Daoy (cell line): ENCODE results near the gene RAPGEF4. TPM values are rescaled to one million over a fixed set of nuclear protein-coding genes. Genes with fewer than 3 reads are reported as not detected.
"Not testable (repeated sequence)": the region's sequence is repeated elsewhere in the genome, so short reads cannot be mapped to it uniquely, and the experiment has no call there.

Experiments
- DNase-seq: peaks from one replicate; pipeline ENCODE4 v3.0.0-alpha.2; 2015; ENCODE audit warnings: low read depth
- total RNA-seq: library from RNA; depleted of rRNA; stranded (reverse); fragments of >200 nt; shearing (Covaris generic); gene quantifications from 2 replicates; pipeline ENCODE4 v1.2.3, GENCODE V29; 2014

RAPGEF4 gene
- total RNA-seq, 1 experiment from 2014 or later = 0.51 TPM

DNA sequence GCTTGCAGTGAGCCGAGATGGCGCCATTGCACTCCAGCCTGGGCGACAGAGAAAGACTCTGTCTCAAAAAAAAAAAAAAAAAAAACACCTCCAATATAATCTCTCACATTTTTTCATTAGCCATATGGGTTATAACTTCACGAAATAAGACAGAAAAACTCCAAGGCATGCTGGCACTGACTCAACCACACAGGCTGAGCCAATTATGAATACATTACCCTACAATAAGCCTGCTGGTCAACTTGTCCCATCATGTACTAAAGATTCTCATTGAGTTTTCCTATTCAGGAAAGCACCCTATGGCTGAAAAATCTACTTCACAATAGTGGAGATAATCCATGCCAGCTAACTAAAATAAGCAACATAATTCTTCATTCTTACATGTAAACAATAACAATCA lies 327.2 kb downstream of the RAPGEF4 start:
- DNase-seq = no peak

- DNase-seq = no peak
These were observed 328.6 kb downstream of the RAPGEF4 start for GRCh38 chr2:173064151-173064805.

DNA sequence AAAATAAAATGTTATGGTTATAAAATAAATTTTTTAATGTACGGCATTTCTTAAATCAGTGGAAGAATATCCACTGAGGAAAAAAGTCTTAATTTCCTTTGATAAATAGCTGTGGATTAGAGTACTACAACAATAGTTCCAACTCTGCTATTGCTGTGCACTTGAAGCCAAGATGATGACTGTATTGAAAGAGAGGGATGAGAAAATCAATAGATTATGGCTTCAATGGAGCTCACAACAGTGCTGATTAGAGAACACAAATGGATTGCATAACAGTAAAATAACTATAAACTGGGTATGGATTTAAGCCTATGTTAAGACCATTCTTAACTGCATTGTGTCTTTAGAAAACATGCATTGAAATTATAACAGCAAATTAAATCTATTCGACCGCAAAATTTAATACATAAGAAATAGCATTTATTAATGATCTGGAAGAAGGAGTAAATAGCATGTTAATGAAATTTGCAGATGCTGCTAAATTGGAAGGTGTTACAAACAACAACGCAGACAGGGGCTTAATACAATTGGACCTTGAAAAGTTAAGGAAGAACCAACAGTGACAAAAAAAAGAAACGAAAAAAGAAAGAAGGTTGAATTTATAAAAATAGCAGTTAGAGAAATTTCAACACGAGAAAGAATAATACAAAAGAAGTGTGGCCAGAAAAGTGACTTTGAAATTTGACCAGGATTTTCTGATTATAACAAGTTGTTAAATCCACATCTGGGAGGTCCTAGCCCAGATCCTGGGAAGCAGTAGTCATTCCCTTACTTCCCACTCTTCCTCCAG lies 331.4 kb downstream of the RAPGEF4 start:
- no peak for DNase-seq

- no peak for DNase-seq
These were observed 339.6 kb downstream of the RAPGEF4 start for GRCh38 chr2:173075056-173075780.

- peak; percentile 80 for DNase-seq
These were observed 340.3 kb downstream of the RAPGEF4 start, which contains the start of gene MAP3K20 for GRCh38 chr2:173075781-173076580. Gene MAP3K20, plus strand, starts transcription at chr2:173075846. Its CDS starts 15,186 bp downstream, at chr2:173091032.

- peak; percentile 50 for DNase-seq
These were observed 341.1 kb downstream of the RAPGEF4 start for GRCh38 chr2:173076581-173077345.

DNA sequence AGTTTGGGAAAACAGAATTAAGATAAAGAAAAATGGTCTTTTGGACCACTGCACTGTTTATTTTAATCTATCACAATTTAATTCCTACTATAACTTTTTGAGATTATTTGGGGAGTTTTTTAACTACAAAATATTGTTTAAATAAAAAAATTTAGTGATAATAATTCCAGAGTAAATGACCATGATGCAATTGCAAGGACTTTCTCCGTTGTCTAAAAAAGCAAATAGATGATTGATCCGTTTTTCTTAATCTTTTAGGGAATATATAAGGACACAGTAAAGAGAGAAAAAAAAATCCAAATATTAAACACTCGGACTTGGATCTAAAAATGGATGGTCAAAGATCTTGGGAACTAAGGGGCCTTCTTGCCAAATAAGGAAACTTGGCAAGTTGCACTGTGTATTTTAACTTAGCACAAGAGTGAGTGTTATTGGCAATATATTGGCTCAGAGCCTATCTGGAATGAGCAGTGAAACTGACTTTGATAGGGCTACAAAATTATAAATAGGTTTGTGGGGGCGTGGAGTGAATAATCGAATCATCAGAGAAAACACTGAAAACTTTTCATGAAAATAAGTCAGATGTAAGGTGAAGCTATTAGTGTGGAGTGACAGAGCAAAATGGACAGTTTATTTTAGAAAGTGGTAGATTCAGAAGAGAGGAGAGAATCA lies 342.0 kb downstream of the RAPGEF4 start:
- no peak for DNase-seq

- DNase-seq = no peak
These were observed 343.5 kb downstream of the RAPGEF4 start for GRCh38 chr2:173079141-173079540.

DNA sequence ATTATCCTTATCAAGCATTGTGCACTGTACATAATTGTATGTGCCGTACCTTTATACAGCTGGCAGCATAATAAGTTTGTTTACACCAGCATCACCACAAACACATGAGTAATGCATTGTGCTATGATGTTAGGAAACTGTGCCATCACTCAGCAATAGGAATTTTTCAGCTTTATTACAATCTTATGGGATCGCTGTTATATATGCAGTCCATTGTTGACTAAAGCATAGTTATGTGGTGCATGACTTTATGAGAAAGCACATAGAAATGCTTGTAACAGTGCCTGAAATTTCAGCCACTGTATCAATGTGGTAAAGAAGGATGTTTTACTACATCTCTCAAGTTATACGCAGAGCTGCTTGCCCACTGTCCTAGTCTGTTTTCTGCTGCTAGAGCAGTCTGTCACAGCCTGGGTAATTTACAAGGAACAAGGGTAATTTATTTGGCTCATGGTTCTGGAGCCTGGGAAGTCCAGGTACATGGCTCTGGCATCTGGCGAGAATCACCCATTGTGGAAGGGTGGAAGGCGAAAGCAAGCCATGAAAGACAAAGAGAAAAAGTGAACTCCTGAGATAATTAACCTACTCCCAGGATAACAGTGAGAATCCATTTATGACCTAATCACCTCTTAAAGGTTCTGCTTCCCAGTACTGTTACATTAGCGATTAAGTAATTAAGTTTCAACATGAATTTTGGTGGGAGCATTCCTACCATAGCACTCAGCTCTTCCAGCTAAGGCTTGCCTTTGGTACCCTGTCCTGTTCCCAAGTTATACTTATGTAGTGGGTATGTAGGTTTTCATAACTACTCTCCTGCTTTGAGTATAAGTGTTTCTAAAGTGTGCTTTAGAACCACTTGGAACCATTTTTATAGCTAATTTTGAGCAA lies 344.6 kb downstream of the RAPGEF4 start:
- peak; percentile 13 for DNase-seq

DNA sequence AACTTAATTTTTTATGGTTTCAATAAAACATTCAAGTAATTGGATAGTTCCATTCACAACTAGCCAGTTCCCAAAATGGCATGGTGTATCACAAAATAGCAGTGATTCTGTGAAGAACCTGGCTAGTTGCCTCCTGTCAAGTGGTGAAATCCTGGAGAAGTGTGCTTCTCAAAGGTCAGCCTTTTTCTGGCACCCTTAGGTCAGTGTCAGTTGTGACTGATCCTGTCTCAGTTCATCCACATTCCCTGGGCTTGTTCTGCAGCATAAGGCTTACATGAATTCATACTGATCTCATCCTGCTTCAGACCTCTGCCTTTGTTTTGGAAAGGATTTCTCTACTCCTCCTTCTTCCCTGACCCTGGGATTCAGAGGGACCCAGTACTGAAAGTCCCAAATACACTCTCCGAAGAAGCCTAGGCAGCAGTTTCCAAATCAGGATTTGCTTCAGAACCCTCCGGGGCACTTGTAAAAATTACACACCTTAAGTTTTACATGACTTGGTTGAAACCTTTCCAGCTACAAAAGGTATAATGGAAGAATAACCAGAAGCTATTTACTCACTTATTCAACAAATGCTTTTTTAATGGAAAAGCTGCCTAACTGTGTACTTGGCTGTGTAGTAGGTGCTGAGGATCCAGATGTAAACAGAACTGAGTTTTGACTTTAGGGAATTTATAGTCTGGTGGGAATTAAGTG lies 351.0 kb downstream of the RAPGEF4 start:
- DNase-seq = no peak

- DNase-seq = no peak
These were observed 351.6 kb downstream of the RAPGEF4 start for GRCh38 chr2:173087214-173087581.

DNA sequence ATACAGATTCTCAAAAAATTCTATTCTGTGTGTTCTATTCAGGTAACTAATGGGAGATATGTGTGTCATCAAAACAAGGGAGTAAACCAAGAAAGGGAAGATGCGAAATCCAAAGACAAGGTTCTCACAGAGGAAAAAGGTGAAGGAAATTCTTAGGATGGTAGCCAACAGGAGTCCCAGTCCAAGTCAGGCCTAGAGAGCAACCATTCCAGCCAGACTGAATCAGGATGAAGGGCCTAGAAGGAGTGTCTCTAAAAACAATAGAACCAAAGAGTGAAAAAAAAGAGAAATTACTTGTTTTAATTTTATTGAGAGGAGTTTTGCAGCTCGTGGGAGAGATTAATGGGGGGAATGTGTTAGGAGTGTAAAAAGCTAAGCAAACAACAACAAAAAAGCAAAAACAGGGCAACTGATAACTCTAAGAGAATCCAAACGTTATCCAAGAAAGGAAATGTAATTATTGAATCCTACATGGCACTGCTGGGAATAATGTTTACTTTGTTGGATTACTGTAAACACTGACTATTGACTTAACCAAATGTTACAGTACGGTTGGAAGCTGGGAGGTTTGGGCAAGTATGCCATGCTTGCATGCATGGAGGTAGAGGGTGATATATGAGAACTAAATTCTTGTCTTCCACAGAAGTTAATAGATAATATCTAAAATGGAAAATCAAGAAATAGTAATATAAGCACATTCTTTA lies 352.3 kb downstream of the RAPGEF4 start:
- DNase-seq = no peak

DNA sequence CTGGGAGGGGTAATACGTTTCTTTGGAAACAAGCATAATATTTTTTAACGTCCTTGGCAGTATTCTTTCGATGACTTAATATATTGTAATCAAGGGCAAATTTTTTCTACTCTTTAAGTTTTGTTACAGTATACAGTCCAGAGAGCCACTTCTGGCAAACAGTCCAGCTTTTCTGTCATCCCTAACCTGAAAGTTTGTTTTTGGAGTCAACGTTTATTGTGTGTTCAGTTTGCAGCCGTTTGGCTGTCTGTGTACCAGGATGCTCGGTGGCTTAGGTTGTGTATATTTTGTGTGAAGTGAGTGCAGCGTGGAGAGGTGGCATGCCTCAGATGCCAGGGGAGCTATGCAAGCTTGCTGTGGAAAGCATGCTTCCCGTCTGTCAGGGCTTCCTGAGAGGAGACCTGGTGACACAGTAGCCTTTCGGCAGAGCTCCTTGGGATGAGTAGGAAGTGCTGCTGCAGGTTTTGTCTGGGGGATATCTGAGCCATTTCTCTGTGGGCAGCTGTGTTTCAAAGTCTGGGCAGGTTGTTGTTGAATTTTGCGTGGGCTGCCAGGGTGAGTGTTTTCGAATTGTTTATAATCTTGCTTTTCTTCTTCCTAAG lies 354.7 kb downstream of the RAPGEF4 start:
- peak; percentile 46 for DNase-seq

GRCh38 chr2:173090973-173091660 lies 355.5 kb downstream of the RAPGEF4 start:
- no peak for DNase-seq

GRCh38 chr2:173091910-173092309 lies 356.3 kb downstream of the RAPGEF4 start:
- DNase-seq = no peak

GRCh38 chr2:173092844-173093402 lies 357.3 kb downstream of the RAPGEF4 start:
- DNase-seq = no peak

DNA sequence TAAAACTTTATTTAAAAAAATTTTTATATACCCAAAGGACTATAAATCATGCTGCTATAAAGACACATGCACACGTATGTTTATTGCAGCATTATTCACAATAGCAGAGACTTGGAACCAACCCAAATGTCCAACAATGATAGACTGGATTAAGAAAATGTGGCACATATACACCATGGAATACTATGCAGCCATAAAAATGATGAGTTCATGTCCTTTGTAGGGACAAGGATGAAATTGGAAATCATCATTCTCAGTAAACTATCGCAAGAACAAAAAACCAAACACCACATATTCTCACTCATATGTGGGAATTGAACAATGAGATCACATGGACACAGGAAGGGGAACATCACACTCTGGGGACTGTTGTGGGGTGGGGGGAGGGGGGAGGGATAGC lies 358.0 kb downstream of the RAPGEF4 start:
- not testable (repeated sequence) for DNase-seq
